HG02571 (cell line): Measurements from ENCODE around the gene CCDC91.

ENCODE experiments used
- ATAC-seq: cut with Tn5 transposase; IDR thresholded peaks from one replicate; pipeline ENCODE4 v1.9.1; 2021; ENCODE audit warnings: mild to moderate bottlenecking, moderate library complexity; ENCODE audit not compliant: unreplicated experiment

Gene CCDC91

DNA sequence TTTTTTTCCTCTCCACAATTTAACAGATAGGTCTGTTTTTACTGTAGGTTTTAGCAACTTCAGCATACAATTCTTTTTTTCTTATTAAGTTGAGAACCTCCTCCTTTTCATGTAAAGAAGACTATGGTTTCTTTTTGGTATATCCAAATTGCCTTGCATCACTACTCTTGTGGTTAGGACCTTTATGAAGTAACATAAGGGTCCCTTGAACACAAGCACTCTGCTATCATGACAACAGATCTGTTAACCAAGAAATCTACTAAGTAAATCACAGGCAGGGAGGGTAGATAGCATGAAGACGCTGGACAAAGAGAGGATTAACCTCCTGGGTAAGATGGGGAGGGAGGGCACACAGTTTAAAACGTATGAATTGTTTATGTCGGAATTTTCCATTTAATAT, 380.6 kb downstream of the CCDC91 start:
- ATAC-seq = no peak

DNA sequence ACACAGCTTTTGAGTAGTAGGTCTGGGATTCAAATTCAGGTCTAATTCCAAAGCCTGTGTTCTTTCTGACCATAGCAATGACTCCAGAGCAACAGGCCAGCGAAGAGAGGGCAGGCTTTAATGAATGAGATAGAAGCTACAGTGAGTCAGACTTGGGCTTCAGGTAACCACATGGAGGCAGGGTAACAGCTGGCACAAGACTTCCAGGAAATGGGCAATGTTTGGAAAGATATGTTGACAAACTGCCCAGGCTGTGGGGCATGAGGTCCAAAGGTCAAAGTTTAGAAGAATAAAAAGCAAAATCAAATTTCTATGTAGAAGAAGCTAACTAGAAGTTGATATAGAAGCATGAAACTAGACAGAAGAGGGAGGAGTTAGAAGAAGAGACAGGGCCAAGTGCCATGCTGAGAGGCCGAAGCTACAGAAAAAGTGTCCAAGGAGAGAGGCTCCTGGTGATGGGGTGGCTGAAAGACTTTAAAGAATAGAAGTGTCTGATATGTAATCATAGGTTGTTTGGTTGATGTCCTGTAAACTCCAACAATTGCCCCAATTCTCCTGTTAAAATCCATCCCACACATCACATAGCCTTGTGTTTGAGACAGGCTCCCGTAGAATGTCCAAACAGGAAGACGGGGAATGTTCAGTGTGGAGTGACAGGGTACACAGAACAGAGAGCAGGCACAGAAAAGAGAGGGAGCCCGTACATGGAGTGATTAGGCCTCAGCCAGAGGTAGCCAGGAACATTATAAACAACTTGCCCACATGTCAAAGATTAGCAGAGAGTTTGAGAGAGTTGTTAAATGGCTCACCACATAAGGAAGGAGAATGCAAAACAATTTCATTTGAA, 384.7 kb downstream of the CCDC91 start:
- no peak for ATAC-seq

DNA sequence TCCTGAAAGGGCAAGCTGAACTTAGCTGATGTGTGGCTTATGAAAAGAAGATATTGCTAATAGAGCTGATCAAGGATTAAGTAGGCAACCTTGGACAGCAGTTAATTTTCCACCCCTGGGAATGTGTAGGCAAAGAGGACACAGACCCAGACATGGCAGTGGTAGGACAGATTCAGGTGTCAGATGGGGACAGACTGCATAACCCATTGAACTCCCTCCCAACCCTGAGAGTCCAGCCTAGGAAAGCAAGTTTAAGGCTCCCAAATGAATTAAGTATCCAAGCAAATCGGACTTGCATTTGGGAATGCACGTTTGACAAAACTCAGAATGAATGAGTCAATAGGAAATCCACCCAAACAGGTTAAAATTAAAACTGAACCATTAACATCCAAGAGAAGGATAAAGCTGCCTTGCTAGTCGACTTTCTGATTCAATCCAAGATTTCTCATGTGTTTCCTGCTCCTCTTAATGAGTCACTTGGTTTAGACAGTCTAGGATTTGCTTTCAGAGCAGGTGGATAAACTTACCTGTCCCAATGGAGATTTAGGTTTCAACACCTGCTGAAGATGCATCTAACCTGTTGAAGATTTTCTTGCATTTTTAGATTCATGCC, 385.4 kb downstream of the CCDC91 start:
- ATAC-seq = no peak

DNA sequence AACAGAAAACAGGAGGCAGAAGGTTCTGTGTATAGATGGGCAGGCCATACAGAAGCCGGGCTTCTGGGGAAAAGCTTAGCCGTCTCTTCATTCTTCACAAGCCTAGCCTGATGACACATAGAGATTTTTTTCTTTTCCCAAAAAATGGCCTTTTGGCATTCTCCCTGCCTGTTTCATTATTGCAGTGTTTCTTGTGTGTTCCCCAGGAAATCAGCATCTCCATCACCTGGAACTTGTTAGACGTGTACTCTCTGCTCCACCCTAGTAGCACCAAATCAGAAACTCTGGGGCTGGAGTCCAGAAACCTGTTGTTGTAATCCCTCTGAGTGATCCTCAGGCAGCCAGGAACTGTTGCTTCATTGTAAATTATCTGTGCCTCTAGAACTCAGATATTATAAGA, 388.1 kb downstream of the CCDC91 start:
- ATAC-seq = no peak

DNA sequence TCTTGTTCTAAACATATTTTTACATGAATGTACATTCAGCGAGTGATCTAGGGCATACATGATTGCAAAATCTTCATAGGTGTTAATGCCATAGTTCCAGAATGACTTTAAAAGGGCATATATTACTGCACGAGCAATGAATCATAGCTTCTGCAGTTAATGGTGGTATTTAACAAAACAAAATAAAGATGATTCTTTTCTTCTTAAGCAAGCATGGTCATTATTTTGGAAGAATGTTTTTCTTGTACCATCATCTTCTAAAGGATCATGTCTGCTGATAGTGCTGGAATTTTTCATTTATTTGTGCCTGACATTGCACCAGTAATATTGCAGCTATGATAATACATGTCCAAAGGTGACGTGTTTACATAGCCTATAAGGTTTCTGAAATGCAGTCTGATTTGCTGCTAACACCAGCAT, 388.6 kb downstream of the CCDC91 start:
- ATAC-seq = no peak

DNA sequence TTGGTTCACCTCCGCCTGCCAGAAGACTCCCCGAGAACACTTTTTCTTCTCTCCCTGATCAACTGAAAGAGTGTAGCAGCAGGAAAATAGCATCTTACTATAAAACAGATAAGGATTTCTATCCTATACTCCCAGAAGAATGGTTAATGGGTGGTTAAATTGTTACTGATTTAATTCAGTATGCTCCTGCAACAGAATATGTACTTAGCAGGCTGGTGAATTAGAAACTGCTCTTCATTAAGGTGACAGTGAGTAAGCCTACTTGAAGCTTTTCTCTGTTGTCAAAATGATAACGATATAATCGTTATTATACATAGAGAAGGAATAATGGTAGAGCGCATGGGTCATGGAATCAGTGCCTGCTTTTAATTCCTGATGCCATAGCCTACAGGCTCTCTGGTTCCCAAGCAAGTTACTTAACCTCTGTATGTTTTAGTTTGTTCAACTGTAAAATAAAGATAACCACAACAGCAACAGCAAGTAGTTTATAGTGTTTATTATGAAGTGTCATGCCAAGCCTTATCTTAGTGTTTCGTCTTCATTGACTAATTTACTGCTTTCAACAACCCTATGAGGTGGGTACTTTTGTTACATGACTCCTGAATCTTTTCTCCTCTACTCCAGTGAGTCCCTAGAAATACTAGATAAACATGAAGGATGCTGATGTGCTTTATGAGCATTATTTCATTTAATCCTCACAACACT, 392.6 kb downstream of the CCDC91 start:
- no peak for ATAC-seq

DNA sequence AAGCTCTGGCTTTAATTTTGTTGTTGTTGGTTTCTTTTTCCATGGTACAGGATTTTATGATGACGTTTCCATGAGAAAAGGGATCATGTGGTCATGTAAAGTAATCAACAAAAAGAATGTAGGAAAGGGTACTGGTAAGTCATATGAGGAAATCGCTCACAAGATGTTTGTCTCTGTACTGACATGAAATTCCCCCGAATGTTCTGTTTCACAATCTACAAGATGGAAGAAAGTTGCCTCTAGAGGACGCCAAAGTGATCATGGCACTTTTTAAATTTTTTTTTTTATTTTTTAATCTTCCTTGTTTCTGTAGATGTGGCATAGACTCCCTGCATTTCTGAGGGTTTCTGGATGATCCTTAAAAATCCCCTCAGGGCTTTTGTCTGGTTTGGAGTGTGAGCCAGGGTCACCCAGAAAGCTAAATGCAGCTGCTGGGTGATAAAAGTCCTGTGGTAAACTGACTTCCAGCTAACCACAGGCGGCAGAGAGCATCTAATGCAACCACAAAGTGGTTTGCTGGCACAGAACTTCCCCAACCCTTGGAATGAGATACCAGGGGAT, 393.5 kb downstream of the CCDC91 start:
- no peak for ATAC-seq

DNA sequence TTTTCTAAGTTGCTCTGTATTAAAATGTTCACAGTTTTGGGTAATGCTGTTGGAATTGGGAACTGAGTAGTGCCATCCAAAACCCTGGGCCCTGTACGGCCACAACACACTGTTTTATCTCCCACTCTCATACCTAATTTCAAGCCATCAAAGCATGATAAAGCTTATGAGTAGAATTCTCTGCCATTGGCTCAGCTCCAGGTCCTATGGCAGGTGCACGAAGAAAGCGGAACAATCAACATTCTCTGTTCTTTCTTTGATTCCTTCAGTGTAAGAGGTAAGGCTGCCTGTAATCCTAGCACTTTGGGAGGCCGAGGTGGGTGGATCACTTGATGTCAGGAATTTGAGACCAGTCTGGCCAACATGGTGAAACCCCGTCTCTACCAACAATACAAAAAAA, 394.9 kb downstream of the CCDC91 start:
- ATAC-seq = no peak

DNA sequence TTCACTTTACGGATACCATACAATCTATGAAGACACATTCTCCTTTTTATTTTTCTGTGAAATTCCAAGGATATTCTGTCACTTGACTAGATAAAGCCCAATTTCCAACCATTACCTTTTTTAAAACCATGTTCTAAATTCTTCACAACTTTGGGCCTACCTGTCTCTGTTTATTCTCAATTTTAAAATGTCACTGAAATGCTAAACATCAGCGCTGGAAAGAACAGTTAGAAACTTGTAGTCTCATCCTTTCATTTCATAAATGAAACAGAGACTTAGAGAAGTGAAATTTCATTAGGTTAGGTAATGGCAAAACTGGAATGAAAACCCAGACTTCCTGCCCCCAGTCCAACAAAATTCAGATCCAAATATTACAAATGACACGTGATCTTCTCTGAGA, 396.2 kb downstream of the CCDC91 start:
- no peak for ATAC-seq

DNA sequence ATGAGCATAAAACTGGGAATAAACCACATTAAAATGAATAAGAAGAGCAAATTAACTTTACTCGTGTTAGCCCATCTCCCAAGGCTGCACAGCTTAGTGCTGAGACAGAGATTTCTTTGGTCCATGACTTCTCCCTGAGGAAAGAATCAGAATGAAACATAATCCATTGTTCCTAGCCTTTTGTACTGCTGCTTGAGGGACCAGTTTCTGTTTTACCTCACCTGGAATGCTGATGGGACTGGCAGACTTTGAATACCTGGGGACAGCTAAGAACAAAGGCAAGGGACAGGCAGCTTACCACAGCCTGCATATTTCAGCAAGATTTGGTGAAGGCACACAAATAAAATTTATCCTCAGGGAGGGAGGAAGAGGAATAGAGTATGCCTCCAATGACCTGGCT, 401.6 kb downstream of the CCDC91 start:
- ATAC-seq = no peak
